Ovary (tissue), 9 donors: ENCODE measurements around the gene QTRT2. TPM values are rescaled to one million over a fixed set of nuclear protein-coding genes. Genes with fewer than 3 reads are reported as not detected.

Experiments
- DNase-seq, 5 donors: peaks; one replicate each; pipeline ENCODE4 v3.0.0-alpha.2; 2019 to 2020
- H3K27ac ChIP-seq, 2 donors: fragments of 200-600 bp; one replicate each; pipeline versions ENCODE4 v1.5.1 to v1.8.0; 2019 to 2022
- H3K27me3 ChIP-seq: fragments of 200-600 bp; one replicate; pipeline ENCODE4 v1.8.0; 2022
- H3K36me3 ChIP-seq: fragments of 200-600 bp; sonication (generic); one replicate; pipeline ENCODE4 v1.5.1; 2019
- H3K4me1 ChIP-seq: one replicate; pipeline ENCODE4 v1.8.1; 2013; ENCODE audit warnings: mild to moderate bottlenecking, moderate library complexity; ENCODE audit not compliant: insufficient read depth
- H3K4me3 ChIP-seq: fragments of 200-600 bp; sonication (generic); one replicate; pipeline ENCODE4 v1.5.1; 2017
- H3K9me3 ChIP-seq, 2 donors: fragments of 200-600 bp in 1 of 2; sonication (generic) in 1 of 2; one replicate each; pipeline versions ENCODE4 v1.5.1 to v1.8.1; 2013 to 2019; ENCODE audit warnings: mild to moderate bottlenecking in 1 of 2, moderate library complexity in 1 of 2
- EP300 ChIP-seq: sonication (generic); formaldehyde crosslinking; IDR thresholded peaks from one replicate; pipeline ENCODE4 v1.6.1; 2017; ENCODE audit warnings: antibody characterized with exemption
- POLR2A ChIP-seq: fragments of 450-650 bp; IDR thresholded peaks from one replicate; pipeline ENCODE4 v1.6.1; 2017; ENCODE audit warnings: antibody characterized with exemption, mild to moderate bottlenecking, moderate library complexity
- WGBS, 3 donors: extraction: QIAGEN DNeasy Blood & Tissue Kit in 1 of 3; methylation state at CpG; one replicate each; pipeline versions ENCODE4 v1.1.5 to v1.1.7; 2013 to 2017; 5-methylcytosine and 5-hydroxymethylcytosine counted together
- intact Hi-C, 4 donors: fragments of 100-400 bp; cut with DNase I; formaldehyde crosslinking; loops; one replicate each; pipeline versions ENCODE4 v1.11.0 to v1.15.1; 2022 to 2023
- polyA plus RNA-seq, 2 donors: library from polyadenylated mRNA; stranded (reverse); fragments of 200-250 nt in 1 of 2; fragments of 350-450 nt in 1 of 2; fragmentation: Illumina TruSeq in 1 of 2; extraction: RNeasy Lipid Tissue Mini Kit (QIAGEN cat#74804) in 1 of 2; gene quantifications; one replicate each; pipeline ENCODE4 v1.2.3, GENCODE V29; 2013 to 2014
- total RNA-seq, 7 donors: library from RNA; depleted of rRNA in 2 of 7; stranded (reverse); fragments of >200 nt in 2 of 7; fragmentation: NEBNext Ultra II Directional in 3 of 7; extraction: Animal tissue kit (Norgen Biotek cat#: 25700) in 3 of 7; gene quantifications; one replicate each; pipeline versions ENCODE4 v1.1.0 to v1.2.4, GENCODE V29; 2016 to 2023
- TF ChIP-seq, protein P1 (sequence below), 3 donors: fragments of 450-650 bp in 2 of 3; fragments of 200-600 bp in 1 of 3; IDR thresholded peaks; one replicate each; pipeline versions ENCODE4 v1.5.1 to v1.8.0; 2016 to 2022; ENCODE audit warnings: antibody characterized with exemption in 3 of 3, mild to moderate bottlenecking in 1 of 3
- donor health status: DM: no; HTN: no; CAD: no; lungs with moderate emphysema.
- donor health status: DM: no; HTN: no; CAD: no.
- donor health status: Bipolar disorder and iron deficiency.
- donor health status: DM: yes; HTN: yes; CAD: no.
- donor health status: DM: no; HTN: no; CAD: no.
- donor health status: DM: yes; HTN: yes; CAD: no.

QTRT2 gene
- total and polyA plus RNA-seq, 9 donors: 6.4 to 32.6 (median 20.3) TPM

DNA sequence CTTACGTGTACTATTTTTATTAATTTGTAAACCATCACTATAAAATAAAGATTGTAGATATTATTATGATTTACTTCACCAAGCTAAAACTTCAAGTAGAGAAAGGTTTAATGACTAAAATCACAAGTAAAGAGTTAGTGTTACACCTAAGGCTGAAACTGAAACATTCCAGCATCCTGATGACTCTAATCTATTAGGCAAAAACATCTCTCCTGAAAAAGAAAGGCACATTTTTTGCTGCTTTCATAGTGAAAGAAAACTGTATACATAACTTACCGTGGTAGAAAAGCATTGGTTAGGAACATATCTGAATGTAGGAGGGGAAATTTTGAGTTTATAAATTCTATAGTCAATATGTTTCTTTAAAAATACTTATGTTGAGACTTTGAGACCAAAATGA, 35.6 kb upstream of the QTRT2 start:
- Histone ChIP-seq H3K27ac (no peak overlapping the region), H3K9me3 (no peaks in the 10 kb centered on the region), H3K27me3 (no peaks in the 10 kb centered on the region), H3K36me3 (no peaks in the 10 kb centered on the region), H3K4me1 (no peaks in the 10 kb centered on the region), H3K4me3 (no peak overlapping the region)
- intact Hi-C loops: no loop called here
- TF ChIP-seq POLR2A: no peak
- TF ChIP-seq, protein P1, sequence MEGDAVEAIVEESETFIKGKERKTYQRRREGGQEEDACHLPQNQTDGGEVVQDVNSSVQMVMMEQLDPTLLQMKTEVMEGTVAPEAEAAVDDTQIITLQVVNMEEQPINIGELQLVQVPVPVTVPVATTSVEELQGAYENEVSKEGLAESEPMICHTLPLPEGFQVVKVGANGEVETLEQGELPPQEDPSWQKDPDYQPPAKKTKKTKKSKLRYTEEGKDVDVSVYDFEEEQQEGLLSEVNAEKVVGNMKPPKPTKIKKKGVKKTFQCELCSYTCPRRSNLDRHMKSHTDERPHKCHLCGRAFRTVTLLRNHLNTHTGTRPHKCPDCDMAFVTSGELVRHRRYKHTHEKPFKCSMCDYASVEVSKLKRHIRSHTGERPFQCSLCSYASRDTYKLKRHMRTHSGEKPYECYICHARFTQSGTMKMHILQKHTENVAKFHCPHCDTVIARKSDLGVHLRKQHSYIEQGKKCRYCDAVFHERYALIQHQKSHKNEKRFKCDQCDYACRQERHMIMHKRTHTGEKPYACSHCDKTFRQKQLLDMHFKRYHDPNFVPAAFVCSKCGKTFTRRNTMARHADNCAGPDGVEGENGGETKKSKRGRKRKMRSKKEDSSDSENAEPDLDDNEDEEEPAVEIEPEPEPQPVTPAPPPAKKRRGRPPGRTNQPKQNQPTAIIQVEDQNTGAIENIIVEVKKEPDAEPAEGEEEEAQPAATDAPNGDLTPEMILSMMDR (IDR thresholded peaks at IDR 0.05): no peak
- no peak for TF ChIP-seq EP300
- WGBS, 3 donors: 84 to 92% (median 88%) methylated on average over 2 of the region's 2 CpGs
- no peak for DNase-seq

DNA sequence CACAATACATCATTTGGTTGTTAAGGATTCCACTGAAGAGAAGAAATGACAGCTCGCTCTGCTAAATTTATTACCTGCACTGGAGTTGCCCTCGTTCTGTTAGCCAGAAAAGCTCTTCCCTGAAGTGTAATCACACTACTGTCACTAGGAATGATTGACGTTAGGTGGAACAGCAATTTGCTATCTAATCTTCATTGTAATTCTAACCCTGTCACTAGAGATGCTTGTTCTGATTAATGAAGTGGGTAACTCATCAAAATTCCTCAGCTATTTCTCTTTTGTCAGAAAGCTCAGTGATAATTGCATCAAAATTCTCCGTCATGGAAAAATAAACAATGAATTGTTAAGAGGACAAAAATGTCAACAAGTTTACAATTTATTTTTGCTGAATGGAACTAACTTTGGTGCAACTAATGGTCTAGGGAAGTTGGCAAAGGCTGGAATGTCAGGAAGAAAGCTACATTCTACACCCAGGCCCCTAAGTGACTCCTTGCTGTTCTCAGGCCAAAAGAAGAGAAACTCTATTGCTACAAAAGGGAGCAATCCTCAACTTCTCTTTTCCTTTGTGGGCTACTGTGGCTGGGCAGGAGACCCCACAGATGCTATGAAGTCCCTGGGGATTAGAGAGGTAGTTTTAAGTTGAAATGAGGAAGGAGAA, 34.3 kb upstream of the QTRT2 start:
- intact Hi-C loops: no loop called here
- DNase-seq: no peak
- H3K4me3 ChIP-seq: no peak overlapping the region
- H3K27me3 ChIP-seq: no peaks in the 10 kb centered on the region
- WGBS, 3 donors: 71 to 75% (median 72%) methylated on average over 4 of the region's 4 CpGs
- TF ChIP-seq, protein P1 (IDR thresholded peaks at IDR 0.05): no peak
- TF ChIP-seq EP300 (no peak), POLR2A (no peak)
- no peaks in the 10 kb centered on the region for H3K4me1 ChIP-seq
- no peaks in the 10 kb centered on the region for H3K36me3 ChIP-seq
- H3K27ac ChIP-seq: no peak overlapping the region
- no peaks in the 10 kb centered on the region for H3K9me3 ChIP-seq

- DNase-seq: no peak
- H3K27ac ChIP-seq: no peak overlapping the region
- intact Hi-C loops: no loop called here
- no peak overlapping the region for H3K4me3 ChIP-seq
- H3K9me3 ChIP-seq: no peaks in the 10 kb centered on the region
- H3K27me3 ChIP-seq: no peaks in the 10 kb centered on the region
- no peak for TF ChIP-seq POLR2A
- no peak for TF ChIP-seq EP300
- TF ChIP-seq, protein P1 (IDR thresholded peaks at IDR 0.05): no peak
- no peaks in the 10 kb centered on the region for H3K4me1 ChIP-seq
- 93 to 97% (median 95%) methylated on average over 2 of the region's 2 CpGs for WGBS, 3 donors
- H3K36me3 ChIP-seq: no peaks in the 10 kb centered on the region
These were observed 31.1 kb upstream of the QTRT2 start for GRCh38 chr3:114025451-114025850.

GRCh38 chr3:114026331-114026730, 30.2 kb upstream of the QTRT2 start:
- Histone ChIP-seq H3K9me3 (no peaks in the 10 kb centered on the region), H3K4me1 (no peaks in the 10 kb centered on the region), H3K36me3 (no peaks in the 10 kb centered on the region), H3K4me3 (no peak overlapping the region), H3K27me3 (no peaks in the 10 kb centered on the region), H3K27ac (no peak overlapping the region)
- WGBS, 3 donors: 53 to 68% (median 59%) methylated on average over 2 of the region's 2 CpGs
- no peak for DNase-seq
- TF ChIP-seq, protein P1 (IDR thresholded peaks at IDR 0.05): no peak
- TF ChIP-seq EP300 (no peak), POLR2A (no peak)
- intact Hi-C loops: no loop called here
